ENCODE measurements around the gene ENOX2.
"Not testable (repeated sequence)": the region's sequence is repeated elsewhere in the genome, so short reads cannot be mapped to it uniquely, and the experiment has no call there.

Gene ENOX2

GRCh38 chrX:130902783-130903613, at the start of gene ENOX2:
Gene ENOX2, minus strand, starts transcription at chrX:130903209. Its CDS starts 199,993 bp downstream, at chrX:130703216.
- DNase-seq, result peak; percentile 97

GRCh38 chrX:130952266-130953043, 49.4 kb upstream of the ENOX2 start:
- DNase-seq, result no peak

- DNase-seq, result no peak
These were observed 41.2 kb upstream of the ENOX2 start for GRCh38 chrX:130944230-130944629.

GRCh38 chrX:130937101-130937500, 34.1 kb upstream of the ENOX2 start:
- no peak for DNase-seq

GRCh38 chrX:130933358-130933757, 30.3 kb upstream of the ENOX2 start:
- no peak for DNase-seq

- DNase-seq, result not testable (repeated sequence)
These were observed 17.4 kb upstream of the ENOX2 start for GRCh38 chrX:130920405-130920804.

- DNase-seq, result not testable (repeated sequence)
These were observed 16.7 kb upstream of the ENOX2 start for GRCh38 chrX:130919676-130920075.

GRCh38 chrX:130918498-130918897, 15.5 kb upstream of the ENOX2 start:
- not testable (repeated sequence) for DNase-seq

GRCh38 chrX:130916636-130917422, 13.8 kb upstream of the ENOX2 start:
- peak; percentile 0 for DNase-seq

GRCh38 chrX:130915302-130915701, 12.3 kb upstream of the ENOX2 start:
- DNase-seq, result no peak

GRCh38 chrX:130909469-130910136, 6.6 kb upstream of the ENOX2 start:
- DNase-seq, result no peak

GRCh38 chrX:130906776-130907175, 3.8 kb upstream of the ENOX2 start:
- DNase-seq, result no peak

GRCh38 chrX:130902446-130902782, 595 bp downstream of the ENOX2 start:
- DNase-seq, result no peak

- no peak for DNase-seq
These were observed 6.1 kb downstream of the ENOX2 start for GRCh38 chrX:130896802-130897501.

- no peak for DNase-seq
These were observed 7.0 kb downstream of the ENOX2 start for GRCh38 chrX:130896026-130896425.

- no peak for DNase-seq
These were observed 7.7 kb downstream of the ENOX2 start for GRCh38 chrX:130895299-130895698.

GRCh38 chrX:130893356-130894085, 9.5 kb downstream of the ENOX2 start:
- no peak for DNase-seq

- DNase-seq, result peak; percentile 70
These were observed 15.6 kb downstream of the ENOX2 start for GRCh38 chrX:130887376-130887775.

GRCh38 chrX:130885996-130886395, 17.0 kb downstream of the ENOX2 start:
- peak; percentile 10 for DNase-seq

GRCh38 chrX:130885508-130885907, 17.5 kb downstream of the ENOX2 start:
- DNase-seq, result no peak

GRCh38 chrX:130884627-130885026, 18.4 kb downstream of the ENOX2 start:
- no peak for DNase-seq

Measured in DMS79 (cell line).